ENCODE data around the gene PPP1R9A. TPM values are rescaled to one million over a fixed set of nuclear protein-coding genes. Genes with fewer than 3 reads are reported as not detected.

The PPP1R9A gene
- total and polyA plus RNA-seq, 3 experiments from 2014 or later = 0.02 TPM; not detected in 2

- no peak overlapping the region for H3K4me3 ChIP-seq (ENCODE audit: low read length)
- Mint-ChIP-seq H3K27me3 (no peaks in the 10 kb centered on the region), H3K27ac (no peak overlapping the region), H3K36me3 (no peaks in the 10 kb centered on the region), H3K9me3 (peaks cover 0 to 5% (median 0%) of the 10 kb centered on the region in 5 donors), H3K4me1 (no peaks in the 10 kb centered on the region), H3K4me3 (no peak overlapping the region)
- DNase-seq = no peak
- H3K36me3 ChIP-seq (ENCODE audit: insufficient read depth, low read length) = no peaks in the 10 kb centered on the region
- H3K4me1 ChIP-seq (ENCODE audit: insufficient read depth, low read length) = no peaks in the 10 kb centered on the region
- ChIA-PET CTCF (no interaction called here), POLR2A (no interaction called here)
- H3K9me3 ChIP-seq (ENCODE audit: low read length) = no peaks in the 10 kb centered on the region
- H3K27ac ChIP-seq (ENCODE audit: low read depth, low read length) = no peak overlapping the region
- H3K27me3 ChIP-seq (ENCODE audit: insufficient read depth, low read length, poor library complexity, severe bottlenecking) = no peaks in the 10 kb centered on the region
Measured at GRCh38 chr7:95056901-95057300, 149.5 kb downstream of the PPP1R9A start.

GRCh38 chr7:95059842-95060313, 152.5 kb downstream of the PPP1R9A start:
- H3K9me3 Mint-ChIP-seq = peaks cover 0 to 6% (median 0%) of the 10 kb centered on the region in 5 donors
- ChIA-PET POLR2A (interaction anchor here (0.6 kb wide), 1 partner anchor 23 kb away, joined by 4 read pairs; no protein-coding TSS in a partner anchor), CTCF (no interaction called here)
- no peak overlapping the region for H3K4me3 Mint-ChIP-seq
- no peaks in the 10 kb centered on the region for H3K27me3 ChIP-seq (ENCODE audit: insufficient read depth, low read length, poor library complexity, severe bottlenecking)
- no peak for DNase-seq
- no peaks in the 10 kb centered on the region for H3K4me1 Mint-ChIP-seq
- no peaks in the 10 kb centered on the region for H3K36me3 ChIP-seq (ENCODE audit: insufficient read depth, low read length)
- no peak overlapping the region for H3K27ac Mint-ChIP-seq
- H3K27ac ChIP-seq (ENCODE audit: low read depth, low read length) = no peak overlapping the region
- H3K4me3 ChIP-seq (ENCODE audit: low read length) = no peak overlapping the region
- no peaks in the 10 kb centered on the region for H3K36me3 Mint-ChIP-seq
- H3K9me3 ChIP-seq (ENCODE audit: low read length) = no peaks in the 10 kb centered on the region
- H3K27me3 Mint-ChIP-seq = peaks cover 0 to 2% of the 10 kb centered on the region in 2 donors
- H3K4me1 ChIP-seq (ENCODE audit: insufficient read depth, low read length) = no peaks in the 10 kb centered on the region

DNA sequence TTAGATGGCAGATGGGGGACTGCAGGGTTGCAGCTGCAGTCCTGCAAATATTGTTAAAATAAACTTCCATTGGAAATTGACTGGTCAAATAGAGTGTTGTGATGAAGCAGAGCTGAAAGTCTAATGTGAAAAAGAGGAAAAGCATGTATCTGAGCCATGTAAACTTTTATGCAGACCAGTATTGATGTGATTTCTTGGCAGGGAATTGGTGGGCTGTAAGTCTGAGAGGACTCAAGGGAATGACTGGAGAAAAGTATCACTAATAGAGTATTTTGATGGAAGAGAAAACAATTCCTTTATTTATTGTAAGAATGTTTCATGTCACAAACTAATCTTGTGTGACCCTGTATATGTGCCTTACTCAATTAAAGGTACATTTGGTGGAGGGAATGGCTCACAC, 155.5 kb downstream of the PPP1R9A start:
- Mint-ChIP-seq H3K27me3 (peaks cover 0 to 2% of the 10 kb centered on the region in 2 donors), H3K4me3 (no peak overlapping the region), H3K27ac (no peak overlapping the region), H3K36me3 (no peaks in the 10 kb centered on the region), H3K9me3 (peaks cover 0 to 6% (median 0%) of the 10 kb centered on the region in 5 donors), H3K4me1 (no peaks in the 10 kb centered on the region)
- POLR2A ChIA-PET = no interaction called here
- no peaks in the 10 kb centered on the region for H3K9me3 ChIP-seq (ENCODE audit: low read length)
- H3K4me3 ChIP-seq (ENCODE audit: low read length) = no peak overlapping the region
- H3K27me3 ChIP-seq (ENCODE audit: insufficient read depth, low read length, poor library complexity, severe bottlenecking) = no peaks in the 10 kb centered on the region
- no peaks in the 10 kb centered on the region for H3K4me1 ChIP-seq (ENCODE audit: insufficient read depth, low read length)
- CTCF ChIA-PET = no interaction called here
- H3K27ac ChIP-seq (ENCODE audit: low read depth, low read length) = no peak overlapping the region
- H3K36me3 ChIP-seq (ENCODE audit: insufficient read depth, low read length) = no peaks in the 10 kb centered on the region
- DNase-seq = no peak

DNA sequence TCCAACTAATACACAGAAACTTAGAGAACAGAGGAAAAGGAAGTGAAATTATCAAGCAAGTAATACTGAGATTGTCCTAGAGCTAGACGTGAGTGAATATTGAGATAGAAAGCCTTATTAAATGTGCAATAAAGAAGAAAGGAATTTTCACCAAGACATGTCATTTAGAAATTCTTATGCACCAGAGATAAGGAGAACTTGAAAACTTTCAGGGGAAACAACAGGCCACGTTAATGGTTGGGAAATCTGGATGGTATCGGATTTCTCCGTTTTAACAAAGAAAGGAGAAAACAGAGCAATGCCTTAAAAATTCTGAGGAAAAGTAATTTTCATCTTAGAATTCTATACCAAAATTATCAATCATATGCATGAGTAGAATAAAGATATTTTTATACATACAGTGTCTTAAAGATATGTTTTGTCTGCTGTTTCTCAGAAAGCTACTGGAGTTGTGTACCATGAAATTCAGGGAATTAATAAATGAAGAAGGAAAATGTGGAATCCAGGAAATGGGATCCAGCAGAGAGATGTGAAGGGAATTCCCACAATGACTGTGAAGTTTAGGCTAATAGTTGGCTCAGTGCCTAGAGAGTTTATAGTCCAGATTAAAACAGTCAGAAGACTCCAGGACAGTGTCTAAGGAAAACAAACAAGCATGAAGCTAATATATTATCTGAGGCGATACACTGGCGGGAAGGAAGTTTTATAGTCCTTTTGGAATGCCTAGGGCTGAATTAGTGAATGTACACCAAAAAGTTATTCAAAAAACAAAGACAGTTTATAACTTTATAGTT, 159.5 kb downstream of the PPP1R9A start:
- no peaks in the 10 kb centered on the region for H3K4me1 Mint-ChIP-seq
- H3K36me3 Mint-ChIP-seq = no peaks in the 10 kb centered on the region
- H3K27me3 Mint-ChIP-seq = peaks cover 0 to 3% of the 10 kb centered on the region in 2 donors
- CTCF ChIA-PET = no interaction called here
- H3K4me3 ChIP-seq (ENCODE audit: low read length) = no peak overlapping the region
- no peaks in the 10 kb centered on the region for H3K27me3 ChIP-seq (ENCODE audit: insufficient read depth, low read length, poor library complexity, severe bottlenecking)
- POLR2A ChIA-PET = no interaction called here
- peaks cover 0 to 3% (median 0%) of the 10 kb centered on the region in 5 donors for H3K9me3 Mint-ChIP-seq
- H3K27ac ChIP-seq (ENCODE audit: low read depth, low read length) = no peak overlapping the region
- no peaks in the 10 kb centered on the region for H3K36me3 ChIP-seq (ENCODE audit: insufficient read depth, low read length)
- no peak for DNase-seq
- no peak overlapping the region for H3K27ac Mint-ChIP-seq
- H3K4me3 Mint-ChIP-seq = no peak overlapping the region
- H3K9me3 ChIP-seq (ENCODE audit: low read length) = no peaks in the 10 kb centered on the region
- H3K4me1 ChIP-seq (ENCODE audit: insufficient read depth, low read length) = no peaks in the 10 kb centered on the region

- Mint-ChIP-seq H3K36me3 (no peaks in the 10 kb centered on the region), H3K4me1 (no peaks in the 10 kb centered on the region), H3K27me3 (no peaks in the 10 kb centered on the region), H3K9me3 (no peaks in the 10 kb centered on the region), H3K4me3 (no peak overlapping the region), H3K27ac (no peak overlapping the region)
- POLR2A ChIA-PET = no interaction called here
- Histone ChIP-seq H3K27me3 (ENCODE audit: insufficient read depth, low read length, poor library complexity, severe bottlenecking) (no peaks in the 10 kb centered on the region), H3K4me3 (ENCODE audit: low read length) (no peak overlapping the region), H3K27ac (ENCODE audit: low read depth, low read length) (no peak overlapping the region), H3K36me3 (ENCODE audit: insufficient read depth, low read length) (no peaks in the 10 kb centered on the region), H3K4me1 (ENCODE audit: insufficient read depth, low read length) (no peaks in the 10 kb centered on the region), H3K9me3 (ENCODE audit: low read length) (no peaks in the 10 kb centered on the region)
- DNase-seq = no peak
- CTCF ChIA-PET = no interaction called here
Measured at GRCh38 chr7:95088536-95089215, 181.3 kb downstream of the PPP1R9A start.

DNA sequence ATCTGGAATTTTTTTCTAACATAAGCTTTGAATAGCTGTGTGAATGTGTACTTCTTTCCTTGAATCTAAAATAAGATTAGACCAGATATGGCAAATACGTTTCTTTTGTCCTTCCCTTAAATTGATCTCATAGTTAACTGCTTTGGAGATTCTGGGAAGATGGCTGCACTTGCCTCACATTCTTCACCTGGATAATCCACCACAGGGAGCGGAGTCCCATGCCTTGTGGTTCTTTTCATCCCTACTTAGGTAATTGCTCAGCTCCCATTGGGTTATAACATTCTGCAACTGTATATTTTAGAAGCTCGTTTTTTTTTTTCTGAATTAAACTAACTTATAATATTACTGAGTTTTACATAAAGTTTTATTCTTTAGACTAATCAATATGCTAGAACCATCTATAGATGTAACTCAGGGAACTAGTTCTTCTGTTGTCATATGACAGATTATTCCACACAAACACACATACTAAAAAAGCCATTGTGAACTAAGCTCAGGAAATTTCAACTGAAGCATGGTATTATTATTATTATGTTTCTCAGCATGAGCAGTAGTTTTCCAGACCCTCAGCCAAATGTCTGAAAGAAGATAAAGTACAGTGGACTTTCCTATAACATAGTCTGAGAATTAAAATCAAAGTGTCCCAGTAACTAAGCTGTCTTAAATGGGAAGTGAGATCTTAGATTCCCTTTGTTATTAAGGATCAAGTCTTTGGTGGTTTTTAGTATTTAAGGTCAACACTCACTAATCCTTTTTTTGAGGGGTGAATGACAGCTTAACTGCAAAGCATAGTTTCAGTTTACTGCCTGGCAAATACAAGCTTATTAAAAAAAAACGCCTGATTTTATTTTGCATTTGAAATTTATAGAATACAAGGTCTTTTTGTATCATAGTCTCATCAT, 182.3 kb downstream of the PPP1R9A start:
- H3K36me3 Mint-ChIP-seq = no peaks in the 10 kb centered on the region
- POLR2A ChIA-PET = no interaction called here
- Histone ChIP-seq H3K9me3 (ENCODE audit: low read length) (no peaks in the 10 kb centered on the region), H3K36me3 (ENCODE audit: insufficient read depth, low read length) (no peaks in the 10 kb centered on the region), H3K27me3 (ENCODE audit: insufficient read depth, low read length, poor library complexity, severe bottlenecking) (no peaks in the 10 kb centered on the region), H3K27ac (ENCODE audit: low read depth, low read length) (no peak overlapping the region), H3K4me3 (ENCODE audit: low read length) (no peak overlapping the region), H3K4me1 (ENCODE audit: insufficient read depth, low read length) (no peaks in the 10 kb centered on the region)
- CTCF ChIA-PET = no interaction called here
- no peak overlapping the region for H3K27ac Mint-ChIP-seq
- H3K27me3 Mint-ChIP-seq = no peaks in the 10 kb centered on the region
- DNase-seq = no peak
- no peaks in the 10 kb centered on the region for H3K9me3 Mint-ChIP-seq
- no peak overlapping the region for H3K4me3 Mint-ChIP-seq
- no peaks in the 10 kb centered on the region for H3K4me1 Mint-ChIP-seq

- Mint-ChIP-seq H3K9me3 (no peaks in the 10 kb centered on the region), H3K4me3 (no peak overlapping the region), H3K4me1 (no peaks in the 10 kb centered on the region), H3K27ac (no peak overlapping the region), H3K27me3 (no peaks in the 10 kb centered on the region), H3K36me3 (no peaks in the 10 kb centered on the region)
- Histone ChIP-seq H3K36me3 (ENCODE audit: insufficient read depth, low read length) (no peaks in the 10 kb centered on the region), H3K4me3 (ENCODE audit: low read length) (no peak overlapping the region), H3K4me1 (ENCODE audit: insufficient read depth, low read length) (no peaks in the 10 kb centered on the region), H3K9me3 (ENCODE audit: low read length) (no peaks in the 10 kb centered on the region), H3K27me3 (ENCODE audit: insufficient read depth, low read length, poor library complexity, severe bottlenecking) (no peaks in the 10 kb centered on the region), H3K27ac (ENCODE audit: low read depth, low read length) (no peak overlapping the region)
- no peak for DNase-seq
- ChIA-PET POLR2A (no interaction called here), CTCF (no interaction called here)
Measured at GRCh38 chr7:95092324-95092723, 184.9 kb downstream of the PPP1R9A start.
